HAP-1 (cell line): ENCODE measurements around the gene UBL7.
A peak's percentile ranks its signal among the peaks of the same experiment; 100 is the strongest.

ENCODE experiments used
- DNase-seq, 2 experiments: peaks; one replicate each; pipeline ENCODE4 v3.0.0-alpha.2; 2016 to 2020; ENCODE audit warnings: low spot score in 2 of 2
- H3K27me3 ChIP-seq: fragments of 250-450 bp; sonication (Bioruptor Pico); 2 replicates; pipeline ENCODE4 v1.5.1; 2020; ENCODE audit warnings: low read depth, mild to moderate bottlenecking, moderate library complexity
- H3K36me3 ChIP-seq: fragments of 250-450 bp; sonication (Bioruptor Pico); replicated peaks from 2 replicates; pipeline ENCODE4 v1.5.1; 2020; ENCODE audit warnings: mild to moderate bottlenecking
- H3K4me1 ChIP-seq: fragments of 250-450 bp; sonication (Bioruptor Pico); 2 replicates; pipeline ENCODE4 v1.5.1; 2020; ENCODE audit warnings: mild to moderate bottlenecking
- H3K4me3 ChIP-seq: fragments of 250-450 bp; sonication (Bioruptor Pico); 2 replicates; pipeline ENCODE4 v1.5.1; 2020; ENCODE audit warnings: mild to moderate bottlenecking, moderate library complexity
- H3K9me3 ChIP-seq: fragments of 250-450 bp; sonication (Bioruptor Pico); 2 replicates; pipeline ENCODE4 v1.5.1; 2020; ENCODE audit warnings: mild to moderate bottlenecking, moderate library complexity
- in situ Hi-C: fragments of 300-500 bp; cut with MboI; formaldehyde crosslinking; loops from 3 replicates; pipeline ENCODE4 v1.14.3; 2020; ENCODE audit warnings: low sequenced_read_pairs, inconsistent platforms, mixed read lengths

UBL7 gene

GRCh38 chr15:74442063-74442462, 18.9 kb downstream of the UBL7 start:
- Histone ChIP-seq H3K4me3 (no peak overlapping the region), H3K4me1 (no peaks in the 10 kb centered on the region), H3K27me3 (no peaks in the 10 kb centered on the region), H3K36me3 (peaks cover 24% of the 10 kb centered on the region), H3K9me3 (no peaks in the 10 kb centered on the region)
- DNase-seq: no peak
- in situ Hi-C loops: loop anchor here (5.0 kb wide), 1 partner anchor 60 kb away; no protein-coding TSS in a partner anchor

DNA sequence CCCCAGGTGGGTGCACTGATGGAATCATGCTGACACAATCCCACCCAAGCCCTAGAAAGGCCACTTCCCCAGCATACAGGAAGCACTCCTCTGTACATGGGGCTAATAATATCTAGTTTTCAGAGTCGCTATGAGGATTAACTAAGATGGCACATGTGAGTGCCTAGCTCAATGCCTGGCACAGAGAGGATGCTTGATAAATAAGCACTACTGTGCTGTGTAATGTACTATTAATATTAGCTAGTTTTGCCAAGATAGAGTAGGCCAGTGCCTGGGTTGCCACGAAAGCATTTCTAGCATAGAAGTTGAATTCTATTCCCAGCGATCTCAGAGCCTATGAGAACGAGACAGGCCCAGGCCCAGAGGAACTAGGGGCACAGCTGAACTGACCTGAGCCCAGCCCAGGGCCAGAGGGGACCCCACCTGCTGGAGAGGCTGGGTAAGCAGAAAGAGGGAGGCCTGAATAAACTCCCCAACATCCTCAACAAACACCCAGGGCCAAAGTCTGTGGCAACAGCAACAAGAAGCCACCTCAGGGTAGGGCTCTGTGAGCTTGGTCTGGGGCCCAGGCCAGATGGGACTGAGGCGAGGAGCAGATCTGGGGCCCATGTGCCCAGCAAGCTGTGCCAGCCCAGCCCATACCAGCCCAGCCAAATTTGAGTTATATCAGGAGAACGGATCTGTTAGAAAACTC, 19.6 kb downstream of the UBL7 start:
- Histone ChIP-seq H3K4me1 (no peaks in the 10 kb centered on the region), H3K9me3 (no peaks in the 10 kb centered on the region), H3K4me3 (no peak overlapping the region), H3K27me3 (no peaks in the 10 kb centered on the region), H3K36me3 (peaks cover 17% of the 10 kb centered on the region)
- no peak for DNase-seq
- in situ Hi-C loops: loop anchor here (5.0 kb wide), 1 partner anchor 59 kb away; no protein-coding TSS in a partner anchor

DNA sequence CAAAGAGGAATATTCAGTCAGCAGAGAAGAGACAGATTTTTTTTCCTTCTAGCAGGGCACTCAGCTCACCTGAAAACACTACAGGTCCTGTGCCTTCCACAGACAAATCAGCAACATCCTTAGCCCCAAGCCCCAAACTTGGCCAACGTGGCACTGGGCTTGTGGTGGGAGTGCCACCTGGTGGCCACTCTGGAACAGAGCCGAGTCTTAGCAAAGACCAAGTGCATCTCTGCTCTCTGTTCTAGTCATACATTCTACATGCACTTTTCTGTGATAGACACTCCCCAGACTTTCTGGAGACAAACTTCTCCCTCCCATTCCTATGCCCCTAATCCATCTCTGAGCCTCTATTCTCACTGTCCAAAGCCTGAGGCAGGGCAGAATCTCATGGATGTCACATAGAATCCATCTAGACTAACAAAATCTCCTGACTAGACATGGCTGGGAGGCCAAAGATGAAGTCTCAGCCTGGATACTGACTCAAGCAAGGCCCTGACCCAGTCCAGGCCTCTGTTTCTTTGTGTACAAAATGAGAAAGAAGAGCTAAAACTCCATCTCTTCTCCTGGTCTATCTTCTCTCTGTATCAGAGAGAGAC, 22.1 kb downstream of the UBL7 start:
- H3K27me3 ChIP-seq: no peaks in the 10 kb centered on the region
- H3K4me1 ChIP-seq: peaks cover 4% of the 10 kb centered on the region
- no peaks in the 10 kb centered on the region for H3K36me3 ChIP-seq
- peak; percentile 90 to 92 for DNase-seq
- no peaks in the 10 kb centered on the region for H3K9me3 ChIP-seq
- no peak overlapping the region for H3K4me3 ChIP-seq
- in situ Hi-C loops: loop anchor here (10.0 kb wide), 1 partner anchor 314 kb away; no protein-coding TSS in a partner anchor

- Histone ChIP-seq H3K36me3 (no peaks in the 10 kb centered on the region; the same call in 1 of the 2 replicates), H3K27me3 (no peaks in the 10 kb centered on the region), H3K4me3 (no peak overlapping the region), H3K9me3 (no peaks in the 10 kb centered on the region), H3K4me1 (peaks cover 4% of the 10 kb centered on the region)
- in situ Hi-C loops: loop anchor here (10.0 kb wide), 1 partner anchor 313 kb away; no protein-coding TSS in a partner anchor
- no peak for DNase-seq
Observed at GRCh38 chr15:74438206-74438605, 22.8 kb downstream of the UBL7 start.

- Histone ChIP-seq H3K4me1 (peaks cover 11% of the 10 kb centered on the region), H3K27me3 (peaks cover 14% of the 10 kb centered on the region), H3K9me3 (no peaks in the 10 kb centered on the region), H3K36me3 (no peaks in the 10 kb centered on the region; the same call in 1 of the 2 replicates), H3K4me3 (peak overlapping the region; percentile 71)
- no peak for DNase-seq
- in situ Hi-C loops: loop anchor here (10.0 kb wide), 1 partner anchor 310 kb away; no protein-coding TSS in a partner anchor
Observed at GRCh38 chr15:74434263-74435136, 26.5 kb downstream of the UBL7 start.

DNA sequence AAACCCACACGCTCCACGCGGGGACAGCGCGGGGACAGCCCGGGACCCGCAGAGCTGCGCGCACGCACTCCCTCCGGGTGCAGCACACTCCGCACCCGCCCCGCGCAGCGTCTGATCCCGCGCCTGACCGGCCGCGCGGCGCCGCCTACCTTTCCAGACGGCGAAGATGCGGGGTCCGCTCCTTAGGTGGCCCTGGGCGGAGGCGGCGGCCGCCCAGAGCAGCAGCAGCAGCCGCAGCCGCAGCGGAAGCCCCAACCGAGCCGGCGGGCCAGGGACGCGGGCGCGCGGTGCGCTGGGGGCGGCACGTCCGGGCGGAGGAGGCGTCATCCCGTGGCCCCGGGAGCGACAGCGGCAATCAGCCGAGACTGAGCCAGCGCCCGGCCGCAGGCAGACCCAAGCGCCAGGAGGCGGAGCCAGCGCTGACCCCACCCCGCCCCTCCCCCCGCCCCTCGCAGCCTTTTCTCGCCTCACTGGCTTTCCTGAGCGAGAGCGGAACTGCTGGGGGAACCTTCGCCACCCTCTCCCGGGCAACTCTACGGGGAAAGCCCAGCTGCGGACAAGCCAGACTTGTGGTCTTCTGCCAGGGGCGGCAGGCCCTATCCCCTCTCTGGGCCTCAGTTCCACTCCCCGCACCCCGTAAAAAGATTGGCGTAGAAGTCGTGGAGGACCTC, 27.2 kb downstream of the UBL7 start, which contains the start of gene SEMA7A:
TSS of gene SEMA7A (minus strand) at position 367 of the 671 bp plus-strand sequence. CDS start at position 327, 40 bp downstream.
- H3K4me1 ChIP-seq: peaks cover 11% of the 10 kb centered on the region
- peak; percentile 94 to 96 for DNase-seq
- peaks cover 14% of the 10 kb centered on the region for H3K27me3 ChIP-seq
- peak within 1 kb of the TSS; percentile 71 for H3K4me3 ChIP-seq
- in situ Hi-C loops: loop anchor here (10.0 kb wide), 1 partner anchor 309 kb away; no protein-coding TSS in a partner anchor
- no peaks in the 10 kb centered on the region for H3K9me3 ChIP-seq
- H3K36me3 ChIP-seq: no peaks in the 10 kb centered on the region; the same call in 1 of the 2 replicates

- no peaks in the 10 kb centered on the region; the same call in 1 of the 2 replicates for H3K36me3 ChIP-seq
- H3K4me3 ChIP-seq: peak overlapping the region; percentile 71
- peaks cover 11% of the 10 kb centered on the region for H3K4me1 ChIP-seq
- in situ Hi-C loops: loop anchor here (10.0 kb wide), 1 partner anchor 308 kb away; no protein-coding TSS in a partner anchor
- peaks cover 14% of the 10 kb centered on the region for H3K27me3 ChIP-seq
- H3K9me3 ChIP-seq: no peaks in the 10 kb centered on the region
- peak in 1 of 2 experiments; percentile 48 for DNase-seq
Observed at GRCh38 chr15:74432968-74433591, 27.9 kb downstream of the UBL7 start.

GRCh38 chr15:74432271-74432967, 28.5 kb downstream of the UBL7 start:
- in situ Hi-C loops: loop anchor here (10.0 kb wide), 1 partner anchor 308 kb away; no protein-coding TSS in a partner anchor
- H3K36me3 ChIP-seq: no peaks in the 10 kb centered on the region; the same call in 1 of the 2 replicates
- H3K9me3 ChIP-seq: no peaks in the 10 kb centered on the region
- DNase-seq: no peak
- H3K4me1 ChIP-seq: peaks cover 11% of the 10 kb centered on the region
- H3K27me3 ChIP-seq: peaks cover 14% of the 10 kb centered on the region
- peak overlapping the region; percentile 71 for H3K4me3 ChIP-seq

- Histone ChIP-seq H3K4me3 (no peak overlapping the region), H3K4me1 (peaks cover 11% of the 10 kb centered on the region), H3K27me3 (peaks cover 14% of the 10 kb centered on the region), H3K36me3 (no peaks in the 10 kb centered on the region; the same call in 1 of the 2 replicates), H3K9me3 (no peaks in the 10 kb centered on the region)
- in situ Hi-C loops: loop anchor here (10.0 kb wide), 1 partner anchor 307 kb away; no protein-coding TSS in a partner anchor
- DNase-seq: peak in 1 of 2 experiments; percentile 48
Observed at GRCh38 chr15:74431645-74432044, 29.3 kb downstream of the UBL7 start.

- in situ Hi-C loops: loop anchor here (10.0 kb wide), 1 partner anchor 306 kb away; no protein-coding TSS in a partner anchor
- Histone ChIP-seq H3K36me3 (no peaks in the 10 kb centered on the region; the same call in 1 of the 2 replicates), H3K4me1 (peaks cover 11% of the 10 kb centered on the region), H3K9me3 (no peaks in the 10 kb centered on the region), H3K27me3 (peaks cover 14% of the 10 kb centered on the region), H3K4me3 (no peak overlapping the region)
- DNase-seq: no peak
Observed at GRCh38 chr15:74431116-74431515, 29.8 kb downstream of the UBL7 start.

DNA sequence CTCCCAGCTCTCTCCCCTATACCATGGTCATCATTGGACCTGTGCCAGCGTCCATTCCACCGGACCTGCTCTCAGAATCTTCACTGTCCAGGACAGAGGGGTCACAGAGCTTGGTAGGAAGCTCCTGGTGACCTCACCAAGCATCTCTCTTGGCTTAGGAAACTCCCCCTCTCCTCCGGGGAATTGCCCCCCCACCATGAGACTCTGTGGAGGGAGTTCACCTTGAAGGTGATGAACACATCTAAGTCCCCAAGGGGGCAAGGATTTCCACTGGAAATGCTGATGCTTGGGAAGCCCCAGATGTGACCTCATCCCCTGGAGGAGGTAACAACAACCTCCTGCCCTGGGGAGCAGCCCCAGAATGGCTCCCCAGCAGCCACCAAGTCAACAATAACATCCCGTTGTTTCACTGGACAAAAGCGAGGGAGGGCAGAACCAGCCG, 30.4 kb downstream of the UBL7 start:
- in situ Hi-C loops: loop anchor here (10.0 kb wide), 1 partner anchor 306 kb away; no protein-coding TSS in a partner anchor
- H3K4me1 ChIP-seq: peaks cover 11% of the 10 kb centered on the region

More for the DNA sequence above, 30.4 kb downstream of the UBL7 start:
- Histone ChIP-seq H3K4me3 (no peak overlapping the region), H3K27me3 (peaks cover 14% of the 10 kb centered on the region), H3K9me3 (no peaks in the 10 kb centered on the region), H3K36me3 (no peaks in the 10 kb centered on the region; the same call in 1 of the 2 replicates)
- DNase-seq: no peak
